ENCODE results near the gene CERS5.
"Not testable (repeated sequence)": the region's sequence is repeated elsewhere in the genome, so short reads cannot be mapped to it uniquely, and the experiment has no call there.

Gene CERS5

DNA sequence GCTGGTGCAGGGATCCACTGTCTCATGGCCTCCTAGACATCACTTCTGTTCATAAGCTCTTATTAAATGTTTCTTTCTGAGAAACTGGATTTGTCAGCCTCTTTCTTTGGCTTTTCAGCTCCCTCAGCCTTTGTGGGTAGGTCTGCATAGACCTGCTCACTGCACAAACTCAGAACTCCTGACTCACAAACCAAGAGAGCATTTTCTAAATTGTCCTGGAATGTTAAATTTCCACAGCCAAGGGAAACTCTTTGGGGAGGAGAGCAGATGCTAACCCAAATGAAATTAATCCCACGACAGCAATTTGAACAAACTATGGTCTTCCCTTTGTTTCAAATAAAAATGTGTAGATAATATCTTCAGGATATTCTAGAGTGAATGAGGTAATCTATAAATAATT lies 19.5 kb upstream of the CERS5 start:
- DNase-seq: no peak

DNA sequence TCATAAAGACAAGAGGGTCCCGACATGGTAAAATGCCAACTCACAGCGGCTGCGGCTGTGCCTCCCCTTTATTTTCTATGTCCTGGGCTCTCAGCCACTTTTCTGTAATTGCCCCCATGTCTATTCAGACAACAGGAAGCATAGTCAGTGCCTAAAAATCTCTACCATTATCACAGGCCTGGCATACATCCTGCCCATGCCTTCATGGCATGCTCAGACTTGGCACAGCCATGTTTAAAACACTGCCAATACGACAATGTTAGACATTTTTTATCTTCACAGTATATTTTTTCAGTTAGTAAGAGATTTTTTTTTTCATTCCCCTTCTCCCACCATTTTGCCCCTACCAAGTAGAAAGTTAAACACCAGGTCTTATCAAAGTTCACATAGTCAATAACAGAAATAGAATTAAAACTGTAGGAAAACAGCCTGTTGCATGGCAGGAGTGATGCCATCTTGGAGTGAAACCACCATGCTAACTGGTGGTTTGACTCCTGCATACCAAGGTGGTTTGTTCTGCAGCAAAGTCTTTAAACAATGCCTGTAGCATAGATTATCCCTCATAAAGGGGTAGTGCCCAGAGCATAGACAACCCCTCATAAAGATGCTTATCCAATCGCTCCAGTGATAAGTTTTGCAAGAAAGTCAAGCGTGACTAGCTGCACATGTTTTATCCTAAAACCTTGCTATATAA lies 18.9 kb upstream of the CERS5 start:
- no peak for DNase-seq

DNA sequence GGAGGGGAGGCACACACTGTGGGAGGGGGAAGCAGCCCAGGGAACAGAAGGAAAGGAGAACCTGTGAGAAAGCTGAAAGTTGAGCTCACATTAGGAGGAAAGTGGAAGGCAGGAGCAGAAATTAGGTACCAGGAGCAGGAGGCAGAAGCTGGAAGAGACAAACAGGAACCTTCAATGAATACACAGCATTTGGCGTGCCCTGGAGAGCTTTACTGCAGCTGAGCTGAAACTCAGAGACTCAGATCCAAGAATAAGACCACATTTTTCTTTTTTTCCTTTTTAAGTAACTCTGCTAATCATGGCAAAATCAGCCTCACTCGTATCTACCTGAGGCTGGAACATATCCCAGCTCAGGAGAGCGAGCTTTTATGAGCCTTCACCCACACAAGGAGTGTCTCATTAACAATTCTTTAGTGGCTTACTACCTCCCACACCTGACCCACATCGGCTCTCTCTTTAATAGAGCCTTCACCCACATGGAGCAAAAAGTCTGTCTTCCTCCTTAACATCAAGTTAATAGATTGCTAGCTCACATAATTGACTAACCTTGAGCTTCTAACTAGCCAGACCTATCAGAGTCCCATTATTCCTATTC lies 18.2 kb upstream of the CERS5 start:
- DNase-seq: no peak

DNA sequence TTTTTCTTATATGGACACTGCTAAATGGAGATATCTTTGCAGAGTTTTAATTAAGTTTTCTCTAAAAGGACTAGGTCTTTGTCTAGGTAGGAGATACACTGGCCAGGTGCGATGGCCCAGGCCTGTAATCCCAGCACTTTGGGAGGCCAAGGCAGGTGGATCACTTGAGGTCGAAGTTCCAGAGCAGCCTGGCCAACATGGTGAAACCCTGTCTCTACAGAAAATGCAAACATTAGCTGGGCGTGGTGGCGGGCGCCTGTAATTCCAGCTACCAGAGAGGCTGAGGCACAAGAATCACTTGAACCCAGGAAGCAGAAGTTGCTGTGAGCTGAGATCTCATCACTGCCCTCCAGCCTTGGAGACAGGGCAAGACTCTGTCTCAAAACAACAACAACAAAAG lies 17.1 kb upstream of the CERS5 start:
- DNase-seq: no peak

DNA sequence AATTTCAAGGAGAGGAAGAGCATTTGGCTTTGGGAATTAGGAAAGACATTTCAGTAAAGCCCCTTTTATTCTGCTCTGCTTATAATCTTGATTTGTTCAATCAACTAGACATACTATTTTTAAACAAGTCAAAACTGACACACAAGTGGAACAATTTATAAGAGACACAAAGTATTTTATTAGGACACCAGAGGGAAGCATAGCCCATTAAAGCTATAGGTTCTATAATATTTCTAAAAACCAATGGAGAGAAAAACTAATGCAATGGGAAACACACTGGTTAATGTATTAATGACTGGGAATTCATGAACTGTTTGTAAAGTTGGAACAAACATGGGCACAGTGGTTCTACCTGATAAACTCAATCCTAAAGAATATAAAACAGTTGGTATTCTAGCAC lies 15.3 kb upstream of the CERS5 start:
- no peak for DNase-seq

DNA sequence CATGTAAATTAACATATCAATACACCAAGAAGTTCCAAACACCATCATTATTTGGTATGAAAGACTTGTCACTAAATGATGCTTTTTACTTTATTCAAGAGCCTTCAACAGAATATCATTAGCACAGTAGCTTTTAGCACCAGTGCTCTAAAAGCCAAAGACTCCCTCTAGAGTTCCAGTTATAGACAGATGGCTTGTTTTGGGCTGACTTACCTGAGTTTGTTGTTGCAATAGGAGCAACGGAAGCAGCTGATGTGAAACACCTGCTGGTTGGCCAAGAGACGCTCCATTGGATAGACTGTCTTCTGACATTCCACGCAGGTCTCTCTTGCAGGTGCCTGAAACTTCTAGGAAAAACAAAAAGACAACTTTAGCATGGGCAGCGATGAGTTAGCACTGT lies 14.5 kb upstream of the CERS5 start:
- DNase-seq: no peak

DNA sequence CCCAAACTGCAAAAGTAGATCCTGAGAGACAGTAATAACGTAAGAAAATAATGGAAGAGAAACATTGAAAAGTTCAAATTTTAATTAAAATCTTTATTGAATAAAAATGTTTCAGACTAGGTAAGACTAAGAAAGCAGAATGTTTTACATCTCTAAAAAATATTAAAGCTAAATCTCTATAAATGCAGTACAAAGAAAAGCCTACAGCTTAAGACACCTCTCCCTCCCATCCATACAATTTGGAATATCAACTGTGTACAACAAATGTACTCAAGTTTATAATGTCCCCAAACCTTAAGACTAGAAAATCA lies 8.5 kb upstream of the CERS5 start:
- DNase-seq: no peak

DNA sequence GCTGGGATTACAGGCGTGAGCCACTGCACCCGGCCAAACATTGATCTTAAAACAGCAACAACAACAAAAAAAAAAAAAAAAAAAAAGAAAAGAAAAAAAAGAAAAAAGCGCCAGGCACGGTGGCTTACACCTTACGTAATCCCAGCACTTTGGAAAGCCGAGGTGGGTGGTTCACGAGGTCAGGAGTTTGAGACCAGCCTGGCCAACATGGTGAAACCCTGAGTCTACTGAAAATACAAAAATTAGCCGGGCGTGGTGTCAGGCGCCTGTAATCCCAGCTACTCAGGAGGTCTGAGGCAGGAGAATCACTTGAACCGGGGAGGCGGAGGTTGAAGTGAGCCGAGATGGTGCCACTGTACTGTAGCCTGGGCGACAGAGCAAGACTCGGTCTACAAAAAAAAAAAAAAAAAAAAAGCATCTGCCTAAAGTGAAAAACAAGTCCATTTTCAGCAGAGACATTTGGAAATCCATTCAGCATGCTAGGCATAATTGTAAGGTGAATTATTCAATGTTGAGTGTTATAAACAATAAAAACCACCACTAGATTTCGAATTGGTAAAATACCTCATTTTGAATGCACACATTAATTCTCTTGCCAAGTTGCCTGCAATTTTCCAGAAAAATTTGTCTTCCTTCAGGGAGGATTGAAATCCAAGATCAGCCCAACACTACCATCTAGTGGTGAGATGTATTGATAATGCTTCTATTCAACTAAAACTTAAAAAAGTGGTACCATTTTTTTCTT lies 8.0 kb upstream of the CERS5 start:
- peak; percentile 42 to 53 for DNase-seq

DNA sequence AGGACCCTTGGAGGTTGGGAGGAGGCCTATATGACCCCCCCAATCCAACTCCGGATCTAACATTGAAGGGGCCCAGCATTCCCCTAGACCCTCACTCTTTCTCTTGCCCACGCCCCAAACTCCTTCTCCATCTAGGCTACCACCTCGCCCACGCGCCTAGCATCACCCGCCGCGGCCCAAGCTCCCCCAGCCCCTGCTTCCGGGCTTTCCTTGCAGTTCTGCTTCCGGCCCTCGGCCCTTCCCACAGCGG lies 445 bp downstream of the CERS5 start:
- no peak for DNase-seq

DNA sequence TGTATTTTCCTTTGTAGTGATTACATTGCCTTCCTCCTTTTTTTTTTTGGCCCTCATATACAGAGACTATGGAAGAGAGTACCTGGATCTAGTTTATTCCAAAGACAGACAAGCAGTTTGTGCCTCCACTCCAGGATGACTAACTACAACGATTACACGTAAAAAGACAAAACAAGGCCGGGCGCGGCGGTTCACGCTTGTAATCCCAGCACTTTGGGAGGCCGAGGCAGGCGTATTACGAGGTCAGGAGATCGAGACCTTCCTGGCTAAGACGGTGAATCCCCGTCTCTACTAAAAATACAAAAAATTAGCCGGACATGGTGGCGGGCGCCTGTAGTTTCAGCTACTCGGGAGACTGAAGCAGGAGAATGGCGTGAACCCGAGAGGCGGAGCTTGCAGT lies 2.2 kb downstream of the CERS5 start:
- no peak for DNase-seq

DNA sequence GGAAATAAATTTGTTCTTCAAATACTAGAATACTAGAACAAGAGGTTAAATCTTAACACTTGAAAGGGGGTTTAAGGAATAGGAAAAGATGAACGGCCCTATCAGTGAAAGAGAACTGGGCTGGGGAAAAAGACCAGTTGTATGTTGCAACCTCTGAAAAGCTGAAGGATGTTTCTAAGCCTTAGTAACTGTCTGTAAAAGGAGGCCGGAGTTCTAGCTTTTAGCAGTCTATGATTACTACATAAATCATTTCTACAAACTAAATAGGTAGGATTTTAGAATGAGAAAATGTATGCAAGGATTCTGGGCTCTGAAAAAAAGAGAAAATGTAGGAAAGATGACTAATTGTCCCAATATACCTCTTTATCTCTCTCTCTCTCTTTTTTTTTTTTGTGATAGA lies 4.9 kb downstream of the CERS5 start:
- DNase-seq: peak in 1 of 2 experiments; percentile 20

DNA sequence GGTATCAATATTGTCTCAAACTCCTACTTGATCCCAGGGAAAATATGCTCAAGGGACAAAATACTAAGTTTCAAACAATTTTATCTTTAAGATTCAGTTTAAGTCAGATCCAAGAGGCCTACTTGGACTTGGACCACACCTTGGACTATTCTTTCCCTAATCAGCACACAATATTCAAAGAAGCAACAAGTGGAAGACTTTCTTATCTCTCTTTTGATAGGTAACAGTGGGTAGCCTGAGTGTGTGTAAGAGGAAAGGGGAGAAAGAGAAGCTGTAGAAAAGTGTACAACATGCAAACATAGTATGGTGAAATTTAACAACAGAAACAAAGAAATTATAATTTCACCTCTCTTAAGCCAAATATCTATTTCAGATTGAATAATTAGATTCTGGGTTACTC lies 6.5 kb downstream of the CERS5 start:
- DNase-seq: no peak

DNA sequence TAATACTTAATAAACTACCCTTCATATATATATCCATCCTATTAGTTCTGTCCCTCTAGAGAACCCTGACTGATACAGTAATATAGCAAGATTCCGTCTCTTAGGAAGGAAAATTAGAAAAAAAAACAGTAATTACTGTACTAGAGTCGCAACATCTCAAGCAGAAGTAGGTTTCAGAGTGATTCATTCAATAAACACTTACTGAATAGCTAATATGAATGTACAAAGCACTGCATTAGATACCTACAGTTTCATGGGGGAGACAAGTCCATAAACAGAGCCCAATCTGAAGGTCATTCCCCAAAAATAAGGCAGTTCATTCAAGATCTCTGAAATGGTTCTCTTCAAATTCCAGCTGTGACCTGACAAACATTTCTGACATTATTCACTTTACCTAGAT lies 9.9 kb downstream of the CERS5 start:
- no peak for DNase-seq

DNA sequence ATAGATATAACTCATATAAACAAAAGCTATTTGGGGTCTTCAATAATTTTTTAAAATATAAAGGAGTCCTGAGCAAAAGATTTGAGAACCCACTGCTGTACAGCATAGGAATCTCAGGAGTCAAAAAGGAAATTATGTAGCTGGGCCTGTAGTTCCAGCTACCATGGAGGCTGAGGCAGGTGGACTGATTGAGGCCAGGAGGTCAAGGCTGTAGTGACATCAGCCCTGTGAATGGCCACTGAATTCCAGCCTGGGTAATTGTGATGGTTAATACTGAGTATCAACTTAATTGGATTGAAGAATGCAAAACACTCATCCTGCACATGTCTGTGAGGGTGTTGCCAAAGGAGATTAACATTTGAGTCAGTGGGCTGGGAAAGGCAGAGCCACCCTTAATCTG lies 10.5 kb downstream of the CERS5 start:
- no peak for DNase-seq

DNA sequence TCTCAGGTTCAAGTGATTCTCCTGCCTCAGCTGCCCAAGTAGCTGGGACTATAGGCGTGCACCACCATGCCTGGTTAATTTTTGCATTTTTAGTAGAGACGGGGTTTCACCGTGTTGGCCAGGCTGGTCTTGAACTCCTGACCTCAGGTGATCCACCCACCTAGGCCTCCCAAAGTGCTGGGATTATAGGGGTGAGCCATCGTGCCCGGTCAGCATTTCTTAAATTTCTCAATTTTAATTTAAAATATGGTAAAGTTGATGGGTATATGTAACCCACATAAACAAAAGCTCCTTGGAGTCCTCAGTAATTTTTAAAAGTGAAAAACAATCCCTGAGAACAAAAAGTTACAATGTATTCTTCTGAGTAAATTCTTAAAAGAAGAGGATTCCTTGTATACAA lies 12.2 kb downstream of the CERS5 start:
- not testable (repeated sequence) for DNase-seq

DNA sequence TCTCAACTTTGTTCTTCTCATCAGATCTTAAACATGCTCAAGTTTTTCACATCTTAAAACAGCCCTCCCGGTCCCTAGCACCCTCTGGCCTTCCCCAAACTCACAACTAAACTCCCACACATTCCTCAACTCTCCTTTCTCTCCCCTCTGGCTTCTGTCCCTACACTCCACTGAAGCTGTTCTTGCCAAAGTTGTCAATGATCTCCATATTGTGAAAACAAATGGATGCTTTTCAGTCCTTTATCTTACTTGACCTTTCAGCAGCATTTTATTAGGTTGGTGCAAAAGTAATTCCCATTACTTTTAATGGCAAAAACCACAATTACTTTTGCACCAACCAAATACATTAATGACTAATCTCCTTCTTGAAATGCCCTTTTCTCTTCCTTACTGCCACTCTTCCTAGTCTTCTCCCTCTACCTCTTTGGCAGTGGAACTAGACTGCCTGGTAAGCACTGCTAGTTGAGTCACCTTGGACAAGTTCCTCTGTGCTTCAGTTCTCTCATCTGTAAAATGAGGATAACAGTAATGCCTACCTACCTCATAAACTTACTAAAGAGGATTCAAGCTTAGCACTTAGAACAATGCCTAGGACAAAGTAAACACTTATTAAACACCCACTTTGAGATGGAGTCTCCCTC lies 16.0 kb downstream of the CERS5 start:
- no peak for DNase-seq

DNA sequence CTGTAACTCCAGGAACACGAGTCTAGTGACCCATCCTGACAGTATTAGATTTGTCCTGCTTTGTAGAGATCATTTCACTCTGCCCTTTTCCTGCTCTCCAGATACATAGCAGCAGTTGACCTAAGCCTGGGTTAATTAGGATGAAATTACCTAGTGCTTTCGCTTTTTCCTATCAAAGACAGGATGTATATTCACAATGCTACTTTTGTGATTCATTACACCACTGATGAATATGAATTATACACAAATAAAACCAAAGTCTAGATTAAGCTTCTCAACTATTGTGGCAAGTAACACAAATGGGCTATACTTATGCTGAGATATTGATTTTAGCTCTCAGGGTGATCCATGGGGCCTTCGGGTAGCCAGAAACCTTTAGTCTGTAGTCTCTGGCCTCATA lies 17.9 kb downstream of the CERS5 start:
- DNase-seq: no peak

DNA sequence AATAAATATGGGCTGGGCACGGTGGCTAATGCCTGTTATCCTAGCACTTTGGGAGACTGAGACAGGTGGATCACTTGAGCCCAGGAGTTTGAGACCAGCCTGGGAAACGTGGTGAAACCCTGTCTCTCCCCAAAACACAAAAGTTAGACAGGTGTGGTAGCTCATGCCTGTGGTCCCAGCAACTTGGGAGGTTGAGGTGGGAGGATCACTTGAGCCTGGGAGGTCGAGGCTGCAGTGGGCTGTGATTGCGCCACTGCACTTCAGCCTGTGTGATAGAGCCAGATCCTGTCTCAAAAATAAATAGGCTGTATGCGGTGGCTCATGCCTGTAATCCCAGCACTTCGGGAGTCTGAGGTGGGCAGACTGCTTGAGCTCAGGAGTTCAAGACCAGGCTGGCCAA lies 19.2 kb downstream of the CERS5 start:
- DNase-seq: not testable (repeated sequence)

DNA sequence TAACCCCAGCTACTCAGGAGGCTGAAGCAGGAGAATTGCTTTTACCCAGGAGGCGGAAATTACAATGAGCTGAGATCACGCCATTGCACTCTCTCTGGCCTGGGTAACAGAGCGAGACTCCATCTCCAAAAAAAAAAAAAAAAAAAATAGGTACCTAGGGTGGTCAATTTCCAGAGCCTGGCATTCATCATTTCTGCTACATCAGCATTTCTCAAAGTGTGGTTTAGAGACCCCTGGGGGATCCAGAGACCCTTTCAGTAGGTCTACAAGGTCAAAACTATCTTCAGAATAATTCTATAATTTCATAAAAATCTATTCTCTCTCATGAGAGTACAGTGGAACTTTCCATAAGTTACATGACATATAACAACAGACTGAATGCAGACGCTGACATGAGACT lies 19.9 kb downstream of the CERS5 start:
- no peak for DNase-seq

DNA sequence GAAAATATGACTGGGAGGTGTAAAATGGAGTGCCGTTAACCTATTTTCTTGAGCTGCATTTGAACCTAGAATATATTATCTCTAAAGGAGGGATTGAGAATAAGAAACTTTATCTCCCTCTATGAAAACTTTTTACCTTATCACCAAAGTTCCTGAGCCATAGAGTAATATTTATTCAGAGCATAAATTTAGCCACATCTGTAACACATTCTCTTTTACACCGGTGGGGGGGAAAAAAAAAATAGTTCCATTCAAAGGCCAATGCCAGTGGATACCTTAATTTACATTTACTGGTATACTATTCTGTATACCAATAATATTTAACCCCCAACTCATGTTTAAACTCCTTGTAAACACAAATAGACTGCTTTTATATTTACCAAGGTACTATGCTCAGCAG lies 21.7 kb downstream of the CERS5 start:
- DNase-seq: no peak

DNA sequence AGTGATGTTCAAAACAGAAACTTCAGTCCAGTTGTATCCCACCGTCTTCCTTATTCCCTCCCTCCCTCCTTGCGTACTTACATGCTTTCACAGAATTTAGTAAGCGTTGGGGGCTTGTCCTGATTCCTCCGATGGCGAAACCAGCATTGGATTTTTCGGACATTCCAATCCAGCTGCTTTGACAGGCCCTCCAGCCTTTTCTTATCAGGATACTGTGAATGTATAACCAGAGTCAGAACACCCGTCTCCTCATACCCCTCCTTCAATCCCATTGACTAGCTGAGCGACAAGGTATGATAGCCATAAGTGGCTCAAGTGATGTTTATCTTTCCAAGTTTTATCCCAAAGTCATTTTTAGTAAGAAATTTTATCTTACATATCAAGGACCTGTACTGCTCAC lies 24.2 kb downstream of the CERS5 start:
- DNase-seq: no peak

DNA sequence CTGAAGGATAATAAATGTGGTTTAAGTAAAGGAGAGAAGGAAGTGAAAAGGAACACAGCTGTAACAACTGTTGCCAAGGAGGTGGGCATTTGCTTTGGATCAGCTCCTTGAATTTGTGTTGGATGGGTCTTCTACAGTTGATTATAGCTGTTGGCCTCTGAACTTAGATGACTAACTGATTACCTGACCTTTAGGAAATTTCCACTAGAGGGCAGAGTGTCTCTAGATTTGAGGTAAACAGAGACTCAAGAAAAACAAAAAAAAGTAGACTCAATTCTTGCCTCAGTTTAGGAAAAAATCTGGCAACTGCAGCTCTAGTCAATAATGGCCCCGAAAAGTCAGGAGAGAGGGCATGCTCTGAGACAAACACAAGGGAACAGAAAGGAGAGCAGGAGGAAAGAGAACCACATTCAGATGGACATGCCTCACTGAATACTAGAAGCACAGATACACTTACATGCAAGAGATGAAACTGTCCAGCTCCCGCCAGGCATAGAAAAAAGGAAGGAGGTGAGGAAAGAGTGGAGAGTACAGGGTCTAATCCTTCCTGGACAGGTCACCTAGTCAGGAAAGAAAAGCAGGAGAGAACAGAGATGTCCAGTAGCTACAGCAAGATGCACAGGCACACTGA lies 34.5 kb downstream of the CERS5 start:
- DNase-seq: peak; percentile 11 to 14

DNA sequence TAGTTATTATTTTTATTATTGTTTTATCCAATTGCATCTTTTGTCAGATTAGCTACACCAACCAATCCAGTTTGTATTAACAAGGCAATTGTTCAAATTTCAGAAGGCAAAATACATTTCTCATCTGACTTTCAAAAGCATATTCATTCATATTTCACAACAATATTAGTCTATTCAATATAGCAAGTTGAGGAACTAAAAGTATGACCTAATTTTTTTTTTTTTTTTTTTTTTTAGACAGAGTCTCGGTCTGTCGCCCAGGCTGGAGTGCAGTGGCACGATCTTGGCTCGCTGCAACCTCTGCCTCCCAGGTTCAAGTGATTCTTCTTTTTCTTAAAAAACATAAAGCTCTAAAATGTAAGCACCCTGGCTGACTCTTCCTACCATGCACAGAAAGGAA lies 37.9 kb downstream of the CERS5 start:
- peak in 1 of 2 experiments; percentile 2 for DNase-seq

DNA sequence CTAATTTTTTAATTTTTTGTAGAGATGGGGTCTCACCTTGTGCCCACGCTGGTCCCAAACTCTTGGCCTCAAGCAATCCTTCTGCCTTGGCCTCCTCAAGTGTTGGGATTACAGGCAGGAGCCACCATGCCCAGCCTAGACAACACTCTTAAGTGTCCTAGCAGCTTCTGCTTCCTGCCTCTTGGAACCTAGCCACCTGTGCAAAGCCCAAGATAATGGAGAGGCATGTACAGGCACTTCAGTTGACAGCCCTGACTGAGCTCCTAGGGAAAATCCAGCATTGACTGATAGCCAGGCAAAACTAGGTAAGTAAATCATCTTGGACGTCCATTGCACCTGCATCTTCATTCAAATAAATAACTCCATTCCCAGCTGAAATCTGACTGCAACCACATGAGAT lies 39.6 kb downstream of the CERS5 start:
- DNase-seq: no peak

All from AML-193 (cell line).